GM19023 (cell line): ENCODE measurements around the gene PPID.
A peak's percentile ranks its signal among the peaks of the same experiment; 100 is the strongest.
"Not testable (repeated sequence)": the region's sequence is repeated elsewhere in the genome, so short reads cannot be mapped to it uniquely, and the experiment has no call there.

Source experiments
- ATAC-seq: cut with Tn5 transposase; IDR thresholded peaks from one replicate; pipeline ENCODE4 v1.9.1; 2021; ENCODE audit warnings: mild to moderate bottlenecking, moderate library complexity; ENCODE audit not compliant: unreplicated experiment

PPID gene

DNA sequence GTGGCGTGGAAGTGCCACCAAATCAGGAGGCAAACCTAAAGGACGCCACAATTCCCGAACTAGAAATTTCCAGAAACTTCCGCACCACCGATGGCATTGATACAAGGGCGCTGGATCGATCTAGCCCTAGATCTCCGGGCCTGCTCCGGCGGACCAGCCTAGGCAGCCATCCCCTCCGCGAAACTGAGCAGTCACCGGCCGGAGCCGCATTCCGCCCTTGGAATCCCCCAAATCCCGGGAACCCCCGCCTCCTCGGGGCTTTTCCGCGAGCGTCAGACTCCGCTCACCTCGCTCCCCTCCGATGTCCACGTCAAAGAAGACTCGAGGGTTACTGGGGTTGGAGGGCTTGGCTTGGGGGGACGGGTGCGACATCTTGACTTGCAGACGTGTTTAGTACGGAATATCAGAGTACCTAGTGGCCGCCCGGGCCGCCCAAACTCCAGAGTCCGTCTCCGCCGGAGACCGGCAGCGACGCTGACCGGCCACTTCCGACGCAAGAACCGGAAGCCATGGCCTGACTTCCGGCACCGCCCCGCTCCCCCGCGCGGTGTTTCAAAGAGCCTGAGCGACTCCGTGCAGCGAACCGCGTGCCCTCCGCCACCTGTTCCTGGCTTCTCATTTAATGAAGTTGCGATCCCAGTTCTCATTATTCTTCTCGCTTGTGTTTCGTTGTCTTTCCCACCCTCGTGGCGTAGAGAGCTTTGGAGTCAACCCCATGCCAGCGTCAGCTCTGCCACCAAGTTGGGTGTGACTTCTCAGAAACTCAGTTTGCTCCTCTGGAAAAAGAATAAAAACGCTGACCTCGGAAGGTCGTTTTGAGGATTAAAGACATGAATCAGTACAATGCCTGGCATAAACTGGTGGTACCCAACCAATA, at the start of gene PPID:
PPID (minus strand) TSS at position 480 of the 877 bp plus-strand sequence; CDS start at position 372, 108 bp downstream.
- ATAC-seq: peak; percentile 98

DNA sequence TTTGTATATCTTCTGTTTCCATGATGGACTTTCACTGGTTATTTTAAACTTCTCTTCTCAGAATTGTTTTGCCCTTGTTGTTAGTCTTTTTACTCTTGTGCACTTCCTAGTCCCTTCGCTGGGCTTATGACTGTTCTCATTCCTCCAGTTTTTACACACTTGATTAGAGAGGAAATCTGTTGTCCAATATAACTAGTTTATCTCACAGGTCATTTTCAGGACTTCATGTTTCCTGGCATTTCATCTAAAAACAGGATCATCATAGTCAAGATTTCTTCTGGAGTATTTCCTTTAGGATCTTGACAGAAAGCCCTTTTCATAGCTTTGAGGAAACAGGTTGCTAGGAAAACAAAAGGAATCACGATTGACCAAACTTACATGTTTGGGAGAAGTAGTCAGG, 48.6 kb upstream of the PPID start:
- ATAC-seq: no peak

DNA sequence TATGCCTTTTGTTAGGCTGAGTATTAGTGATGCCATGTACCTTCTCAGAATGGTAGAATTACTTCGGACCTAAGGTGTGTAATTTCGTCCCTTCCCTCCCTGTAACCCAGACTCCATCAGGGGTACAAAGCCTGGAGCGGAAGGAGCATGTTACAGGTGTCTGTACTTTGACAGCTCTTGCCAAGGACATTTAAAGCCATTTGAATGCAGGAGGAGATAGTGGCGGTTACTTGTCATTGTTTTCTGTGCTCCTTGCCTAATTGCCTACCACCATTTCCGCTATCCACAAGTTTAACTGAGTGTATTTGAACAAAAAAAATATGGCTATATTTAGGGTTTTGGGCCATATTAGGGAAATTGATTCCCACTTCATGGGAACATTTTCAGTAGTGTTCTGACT, 47.5 kb upstream of the PPID start:
- ATAC-seq: no peak

DNA sequence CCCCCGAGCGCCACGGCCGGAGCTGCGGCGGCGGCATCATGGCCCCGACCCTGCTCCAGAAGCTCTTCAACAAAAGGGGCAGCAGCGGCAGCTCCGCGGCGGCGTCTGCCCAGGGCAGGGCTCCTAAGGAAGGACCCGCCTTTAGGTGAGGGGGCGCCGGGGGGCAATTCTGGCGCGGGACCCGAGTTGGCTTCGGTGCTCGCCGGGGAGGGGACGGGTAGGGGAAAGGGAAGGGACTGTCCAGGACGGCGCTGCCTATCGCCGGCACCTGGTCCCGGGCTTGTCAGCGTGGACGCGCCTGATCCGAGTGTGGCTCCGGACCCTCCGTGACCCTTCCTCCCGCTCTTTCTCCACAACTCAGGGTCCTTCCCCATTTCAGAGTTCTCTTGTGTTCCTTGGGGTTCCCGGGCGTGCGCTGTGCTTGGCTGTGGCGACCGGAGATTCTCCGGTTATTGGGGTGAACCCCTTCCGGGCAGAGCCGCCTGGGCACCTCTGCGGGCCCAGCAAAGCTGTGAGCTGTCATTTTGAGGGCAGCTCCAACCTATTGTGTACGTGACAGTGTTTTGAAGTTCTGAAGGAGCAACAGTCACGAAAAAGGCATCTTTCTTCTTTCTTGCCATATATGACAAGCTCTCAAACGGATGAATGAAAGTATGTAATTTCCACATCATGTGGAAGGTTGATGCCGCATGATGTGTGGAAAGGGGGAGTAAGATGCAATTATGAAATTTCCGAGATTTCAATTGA, 46.2 kb upstream of the PPID start:
- ATAC-seq: peak; percentile 32

DNA sequence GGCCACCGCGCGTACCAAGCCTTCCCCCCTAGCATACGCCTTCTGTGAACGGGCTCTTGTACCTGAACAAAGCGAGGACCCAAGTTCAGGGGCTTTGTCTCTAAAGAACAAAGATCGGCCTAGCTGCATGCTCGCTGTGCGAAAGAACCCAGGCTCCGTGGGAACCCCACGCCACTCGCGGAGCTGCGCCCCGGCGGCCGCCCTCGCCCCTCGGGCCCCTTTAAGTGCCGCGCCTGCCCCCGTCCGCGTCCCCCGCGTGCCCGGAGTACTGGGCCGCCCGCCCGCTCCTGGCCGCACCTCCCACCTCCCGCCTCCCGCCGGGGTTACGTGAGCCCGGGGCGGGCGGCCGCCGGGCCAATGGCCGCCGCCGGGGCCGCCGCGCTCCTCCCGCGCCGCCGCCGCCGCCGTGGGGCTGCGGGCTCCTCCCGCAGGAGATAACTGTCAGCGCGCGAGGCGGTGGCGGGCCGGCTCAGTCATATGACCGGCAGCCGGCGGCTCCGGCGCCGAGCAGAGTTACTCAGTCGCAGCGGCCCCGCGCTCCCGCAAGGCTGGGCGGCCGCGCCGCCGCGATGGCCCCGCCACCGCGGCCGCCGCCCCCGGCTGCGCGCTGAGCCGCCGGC, 45.5 kb upstream of the PPID start, which contains the start of gene FNIP2:
FNIP2 (plus strand) TSS at position 472 of the 620 bp plus-strand sequence. CDS start 187 bp downstream, outside the sequence.
- ATAC-seq: peak; percentile 89

DNA sequence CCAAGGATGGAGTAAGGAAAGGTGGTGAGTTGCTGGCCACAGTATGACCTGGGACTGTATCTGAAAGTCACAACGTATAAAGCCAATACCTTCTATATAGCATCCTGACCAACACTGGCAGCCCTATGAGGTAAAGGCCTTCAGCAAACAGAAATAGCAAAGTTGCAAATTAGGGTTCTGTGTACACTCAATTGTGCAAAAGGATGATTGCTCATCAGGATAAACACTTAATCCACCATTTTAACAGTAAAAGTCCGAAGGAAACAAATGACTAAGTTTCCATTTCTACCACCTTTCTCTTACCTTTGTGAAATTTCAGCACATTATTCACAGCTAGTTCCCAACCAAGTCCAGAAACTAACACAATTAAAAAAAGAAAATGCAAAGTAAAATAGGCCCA, 44.3 kb upstream of the PPID start:
- no peak for ATAC-seq

DNA sequence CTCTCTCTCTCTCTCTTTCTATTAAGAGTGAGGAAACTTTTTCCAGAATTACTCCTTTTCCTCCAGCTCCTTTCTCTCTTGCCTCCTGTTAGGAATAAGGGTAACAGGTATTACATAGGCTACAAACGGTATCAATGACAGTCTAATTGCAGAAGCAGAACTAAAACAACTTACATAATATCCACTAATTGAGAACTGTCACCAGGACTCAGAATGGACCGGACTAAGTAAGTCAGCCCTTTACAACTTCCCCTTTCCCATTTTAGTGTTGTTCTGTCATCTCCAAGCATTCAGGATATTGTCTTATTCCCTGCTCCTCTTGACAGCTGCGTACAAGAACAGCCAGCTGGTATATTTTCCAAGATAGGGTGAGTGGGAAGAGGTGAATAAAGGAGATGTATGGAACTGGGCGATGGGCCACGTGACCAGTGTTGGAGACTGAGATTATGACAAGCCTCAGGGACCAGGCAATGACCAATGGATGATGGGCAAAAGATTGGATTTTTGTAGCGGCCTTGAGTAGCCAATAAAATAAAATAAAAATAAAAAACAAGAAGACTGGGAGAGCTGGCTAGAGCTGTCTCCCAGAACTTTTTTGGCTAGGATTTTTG, 43.3 kb upstream of the PPID start:
- ATAC-seq: no peak

DNA sequence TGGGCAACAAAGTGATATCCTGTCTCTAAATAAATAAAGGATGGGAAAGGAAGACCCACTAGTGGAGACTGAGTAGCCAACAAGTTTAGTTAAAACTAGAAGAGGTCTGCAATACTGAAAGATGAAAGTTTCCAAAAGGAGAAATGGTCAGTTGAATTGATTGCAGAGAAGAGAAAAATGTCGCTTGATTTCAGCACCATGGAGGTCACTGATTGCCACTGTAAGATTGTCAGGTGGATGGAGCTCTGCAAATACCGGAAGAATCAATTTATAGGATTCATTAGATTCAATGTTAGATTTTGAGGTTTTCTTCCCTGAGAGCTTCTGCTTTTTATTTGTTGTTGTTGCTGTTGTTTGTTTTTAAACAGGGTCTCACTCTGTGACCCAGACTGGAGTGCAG, 40.3 kb upstream of the PPID start:
- ATAC-seq: no peak

DNA sequence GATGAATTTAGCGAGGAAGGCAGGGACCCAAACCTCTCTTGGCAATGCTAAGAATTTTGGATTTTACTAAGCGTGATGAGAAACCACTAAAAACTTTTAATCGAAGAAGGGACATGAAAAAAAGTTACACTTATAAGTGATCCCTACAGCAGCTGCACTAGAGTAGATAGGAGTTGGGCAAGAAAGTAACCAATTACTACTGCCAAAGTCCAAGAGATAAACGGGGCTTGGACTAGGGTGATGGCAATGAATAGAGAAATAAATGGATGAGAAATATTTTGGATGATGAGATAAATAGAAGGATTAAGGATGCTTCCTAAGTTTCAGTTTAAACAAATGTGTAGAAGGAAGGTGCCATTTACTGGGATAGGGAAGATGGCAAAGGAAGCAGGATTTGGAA, 39.4 kb upstream of the PPID start:
- ATAC-seq: no peak

DNA sequence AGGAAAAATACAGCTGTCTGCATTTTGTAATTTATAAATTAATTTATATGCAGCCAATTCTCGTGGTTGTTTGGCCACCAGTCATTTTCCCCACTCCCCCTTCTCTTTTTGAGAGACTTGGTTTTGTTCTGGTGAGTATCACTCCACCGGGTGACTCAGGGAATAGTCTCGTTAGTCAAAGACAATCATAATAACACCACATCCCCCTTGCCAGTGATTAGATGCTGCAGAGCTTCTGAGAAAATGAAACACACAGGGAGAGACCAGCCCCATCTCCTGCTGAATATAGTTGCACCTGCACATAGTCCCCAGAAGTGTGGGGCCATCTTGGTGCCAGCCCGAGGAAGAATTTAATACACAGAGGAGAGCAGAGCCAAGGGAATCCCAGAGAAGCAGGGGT, 37.7 kb upstream of the PPID start:
- ATAC-seq: no peak

DNA sequence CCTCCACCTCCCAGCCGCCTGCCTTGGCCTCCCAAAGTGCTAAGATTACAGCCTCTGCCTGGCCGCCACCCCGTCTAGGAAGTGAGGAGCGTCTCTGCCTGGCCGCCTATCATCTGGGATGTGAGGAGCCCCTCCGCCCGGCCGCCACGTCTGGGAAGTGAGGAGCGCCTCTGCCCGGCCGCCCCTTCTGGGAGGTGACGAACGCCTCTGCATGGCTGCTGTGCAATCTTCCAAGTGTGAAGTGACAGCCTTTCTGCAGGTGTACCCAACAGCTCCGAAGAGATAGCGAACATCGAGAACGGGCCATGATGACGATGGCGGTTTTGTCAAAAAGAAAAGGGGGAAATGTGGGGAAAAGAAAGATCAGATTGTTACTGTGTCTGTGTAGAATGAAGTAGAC, 36.3 kb upstream of the PPID start:
- not testable (repeated sequence) for ATAC-seq

DNA sequence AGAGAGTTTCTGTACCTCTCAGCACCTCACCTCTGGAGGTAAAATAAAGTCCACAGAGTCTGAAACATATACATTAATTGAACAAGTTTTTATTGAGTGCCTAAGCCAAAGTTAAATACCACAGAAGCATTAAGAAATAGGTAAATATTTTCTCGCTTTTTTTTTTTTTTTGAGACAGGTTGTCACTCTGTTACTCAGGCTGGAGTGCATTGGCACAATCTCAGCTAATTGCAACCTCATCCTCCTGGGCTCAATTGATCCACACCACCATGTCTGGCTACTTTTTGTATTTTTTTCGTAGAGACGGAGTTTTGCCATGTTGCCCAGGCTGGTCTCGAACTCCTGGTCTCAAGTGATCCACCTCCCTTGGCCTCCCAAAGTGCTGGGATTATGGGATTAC, 35.5 kb upstream of the PPID start:
- no peak for ATAC-seq

DNA sequence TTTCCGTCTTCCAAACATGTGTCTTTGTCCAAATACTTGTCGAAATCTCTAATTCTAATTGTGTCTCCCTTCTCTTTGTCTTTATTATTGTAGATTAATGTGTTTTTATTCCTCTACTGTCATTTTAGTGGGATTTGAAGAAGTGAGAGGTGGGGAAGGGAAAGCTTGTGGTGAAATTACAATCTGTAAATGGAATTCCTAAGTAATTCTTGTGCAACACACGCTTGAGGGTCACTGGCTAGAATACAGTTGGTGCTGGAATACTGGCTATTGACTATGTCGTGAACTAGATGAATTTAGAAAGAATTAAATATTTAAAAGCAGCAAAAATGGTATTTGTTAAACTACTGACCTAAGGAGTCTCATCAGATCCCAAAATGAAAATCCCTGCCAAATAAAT, 34.9 kb upstream of the PPID start:
- ATAC-seq: no peak

DNA sequence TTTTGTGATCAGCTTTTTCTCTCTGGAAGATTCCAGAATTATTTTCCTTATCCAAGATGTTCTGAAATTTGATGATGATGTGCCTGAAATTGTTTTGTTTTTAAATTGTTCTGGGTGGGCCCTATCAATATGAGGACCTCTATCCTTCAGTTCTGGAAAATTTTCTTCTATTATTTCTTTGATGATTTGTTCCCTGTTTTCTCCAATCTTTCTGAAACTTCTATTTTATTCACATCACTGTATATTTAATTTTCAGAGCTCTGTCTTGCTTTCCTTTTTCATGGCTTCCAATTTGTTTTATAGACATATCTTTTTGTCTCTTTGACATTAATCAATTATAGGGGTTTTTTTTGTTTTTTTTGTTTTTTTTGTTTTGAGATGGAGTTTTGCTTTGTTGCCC, 33.4 kb upstream of the PPID start:
- ATAC-seq: no peak

DNA sequence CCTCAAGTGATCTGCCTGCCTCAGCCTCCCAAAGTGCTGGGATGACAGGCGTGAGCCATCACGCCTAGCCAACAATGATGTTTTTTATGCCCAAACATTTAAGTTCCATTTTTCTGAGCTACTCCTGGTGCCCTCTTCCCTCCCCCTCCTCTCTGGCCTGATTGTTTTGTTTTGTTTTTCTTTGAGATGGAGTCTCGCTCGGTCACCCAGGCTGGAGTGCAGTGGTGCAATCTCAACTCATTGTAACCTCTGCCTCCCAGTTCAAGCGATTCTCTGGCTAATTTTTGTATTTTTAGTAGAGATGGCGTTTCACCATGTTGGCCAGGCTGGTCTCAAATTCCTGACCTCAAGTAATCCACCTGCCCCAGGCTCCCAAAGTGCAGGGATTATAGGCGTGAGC, 32.6 kb upstream of the PPID start:
- not testable (repeated sequence) for ATAC-seq

DNA sequence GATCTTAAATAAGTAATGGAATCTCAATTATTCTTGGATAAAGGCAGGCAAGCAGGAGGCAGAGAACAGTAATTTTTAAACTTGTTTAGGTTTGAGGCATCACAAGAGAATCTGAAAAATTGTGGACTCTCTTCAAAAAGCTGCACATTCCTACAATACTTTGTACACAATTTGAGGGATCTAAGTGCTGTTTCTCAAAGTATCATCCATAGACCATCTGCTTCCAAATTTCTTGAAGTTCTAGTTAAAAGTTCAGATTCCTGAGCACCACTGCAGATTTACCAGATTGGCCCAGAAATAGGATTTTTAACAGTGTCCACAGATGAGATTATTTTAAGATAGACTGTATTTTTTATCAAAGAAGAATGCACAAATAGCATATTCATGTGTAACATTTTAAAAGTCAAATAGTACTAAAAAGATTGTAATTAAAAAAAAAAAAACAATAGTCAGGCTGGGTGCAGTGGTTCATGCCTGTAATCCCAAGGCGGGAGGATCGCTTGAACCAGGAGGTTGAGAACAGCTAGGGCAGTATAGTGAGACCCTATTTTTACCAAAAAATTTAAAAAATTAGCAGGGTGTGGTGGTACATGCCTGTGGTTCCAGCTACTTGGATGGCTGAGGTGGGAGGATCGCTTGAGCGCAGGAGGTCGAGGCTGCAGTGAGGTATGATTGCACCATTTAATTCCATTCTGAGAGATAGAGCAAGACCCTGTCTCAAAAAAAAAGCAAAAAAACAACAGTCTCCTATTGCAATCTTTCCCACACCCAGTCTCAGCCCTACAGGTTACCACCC, 31.4 kb upstream of the PPID start:
- ATAC-seq: no peak

DNA sequence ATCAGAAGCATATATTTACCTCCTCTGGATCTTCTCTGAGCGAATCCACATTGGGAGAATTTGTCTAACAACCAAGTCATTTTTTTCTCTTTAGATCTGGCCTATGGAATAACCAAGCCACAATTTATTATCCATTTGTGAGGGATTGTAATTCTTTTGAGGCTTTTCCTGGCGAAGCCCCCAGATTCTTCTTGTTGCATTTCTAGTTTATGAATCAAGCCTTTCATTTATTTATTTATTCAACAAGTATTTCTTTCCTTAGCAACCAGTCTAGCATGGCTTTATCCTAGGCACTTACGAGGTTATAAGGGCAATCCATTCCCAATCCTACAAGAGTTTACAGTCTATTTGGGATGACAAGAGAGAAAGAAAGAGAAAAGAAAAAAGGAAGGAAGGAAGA, 27.2 kb upstream of the PPID start:
- no peak for ATAC-seq

DNA sequence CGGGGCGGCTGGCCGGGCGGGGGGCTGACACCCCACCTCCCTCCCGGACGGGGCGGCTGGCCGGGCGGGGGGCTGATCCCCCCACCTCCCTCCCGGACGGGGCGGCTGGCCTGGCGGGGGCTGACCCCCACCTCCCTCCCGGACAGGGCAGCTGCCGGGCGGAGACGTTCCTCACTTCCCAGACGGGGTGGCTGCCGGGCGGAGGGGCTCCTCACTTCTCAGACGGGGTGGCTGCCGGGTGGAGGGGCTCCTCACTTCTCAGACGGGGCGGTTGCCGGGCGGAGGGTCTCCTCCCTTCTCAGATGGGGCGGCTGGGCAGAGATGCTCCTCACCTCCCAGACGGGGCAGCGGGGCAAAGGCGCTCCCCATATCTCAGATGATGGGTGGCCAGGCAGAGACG, 23.3 kb upstream of the PPID start:
- ATAC-seq: not testable (repeated sequence)

DNA sequence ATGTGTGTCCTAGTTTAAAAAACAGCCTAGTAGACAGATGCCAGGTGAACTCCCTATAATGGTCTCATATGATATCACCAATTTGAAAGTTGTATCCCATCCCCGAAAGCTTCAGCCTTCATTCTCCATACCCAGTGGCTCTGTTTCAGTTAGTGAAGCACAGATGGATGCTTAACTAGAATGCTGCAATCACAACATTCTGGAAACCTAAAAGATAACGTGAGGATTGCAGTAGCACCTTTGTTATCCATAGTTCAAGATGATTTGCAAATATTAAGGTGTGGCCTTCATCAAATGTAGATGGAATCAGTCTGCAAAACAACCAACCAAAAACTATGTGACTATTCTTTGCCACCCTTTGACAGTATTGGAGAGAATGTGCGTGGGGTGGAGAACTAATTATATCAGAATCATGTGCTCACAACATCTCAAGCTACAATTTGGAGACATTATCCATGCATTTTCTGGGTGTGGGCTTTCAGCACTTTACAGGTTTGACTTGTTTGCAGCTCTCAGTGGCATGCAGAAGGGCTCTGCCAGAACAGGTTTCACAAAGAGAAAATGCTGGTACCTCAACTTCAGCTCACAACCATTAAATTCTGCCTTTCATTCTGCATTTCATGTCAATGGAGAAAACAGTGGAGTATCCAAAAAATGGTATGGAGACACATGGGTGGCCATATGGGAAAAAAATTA, 18.3 kb upstream of the PPID start:
- no peak for ATAC-seq

DNA sequence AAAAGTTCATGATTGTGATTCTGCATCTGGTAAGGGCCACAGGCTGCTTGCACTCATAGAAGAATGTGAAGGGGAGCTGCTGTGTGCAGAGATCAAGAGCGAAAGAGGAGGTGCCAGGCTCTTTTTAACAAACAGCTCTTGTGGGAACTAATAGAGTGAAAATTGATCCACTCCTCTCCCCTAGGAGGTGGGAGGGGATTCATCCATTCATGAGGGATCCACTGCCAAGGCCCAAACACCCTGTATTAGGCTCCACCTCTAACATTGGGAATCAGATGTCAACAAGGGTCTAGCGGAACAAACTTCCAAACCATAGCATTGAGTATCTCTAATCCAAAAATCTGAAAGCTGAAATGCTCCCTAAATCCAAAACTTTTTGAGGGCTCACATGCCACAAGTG, 16.4 kb upstream of the PPID start:
- no peak for ATAC-seq
